C4-2B (cell line): ENCODE measurements around the gene GRIP2.
A peak's percentile ranks its signal among the peaks of the same experiment; 100 is the strongest.

Experiments used
- H3K27ac ChIP-seq: fragments of 450-650 bp; 2 replicates; pipeline ENCODE4 v1.5.1; 2017
- CTCF ChIP-seq: fragments of 450-650 bp; conservative IDR thresholded peaks from 2 replicates; pipeline ENCODE4 v1.5.1; 2017; ENCODE audit warnings: mild to moderate bottlenecking
- ZFX ChIP-seq: fragments of 450-650 bp; IDR thresholded peaks from 2 replicates; pipeline ENCODE4 v1.6.1; 2017

The GRIP2 gene

GRCh38 chr3:14532691-14533456, 7.3 kb downstream of the GRIP2 start:
- TF ChIP-seq CTCF = no peak
- TF ChIP-seq ZFX = no peak
- peak overlapping the region; percentile 19 for H3K27ac ChIP-seq

GRCh38 chr3:14531856-14532395, 8.2 kb downstream of the GRIP2 start:
- TF ChIP-seq CTCF (no peak), ZFX (no peak)
- peak overlapping the region; percentile 19 for H3K27ac ChIP-seq

GRCh38 chr3:14528081-14528480, 12.1 kb downstream of the GRIP2 start:
- TF ChIP-seq ZFX (no peak), CTCF (no peak)
- no peak overlapping the region; the same call in 1 of the 2 replicates for H3K27ac ChIP-seq

- H3K27ac ChIP-seq = no peak overlapping the region
- no peak for TF ChIP-seq ZFX
- no peak for TF ChIP-seq CTCF
These were observed 14.2 kb downstream of the GRIP2 start for GRCh38 chr3:14525685-14526631.

- no peak for TF ChIP-seq ZFX
- no peak for TF ChIP-seq CTCF
- H3K27ac ChIP-seq = no peak overlapping the region
These were observed 15.1 kb downstream of the GRIP2 start for GRCh38 chr3:14524920-14525660.

- TF ChIP-seq CTCF (no peak), ZFX (no peak)
These were observed 15.8 kb downstream of the GRIP2 start for GRCh38 chr3:14524311-14524711.

More at GRCh38 chr3:14524311-14524711, 15.8 kb downstream of the GRIP2 start:
- H3K27ac ChIP-seq = no peak overlapping the region
